Nucleus accumbens (tissue), 56 donors: Measurements from ENCODE around the gene NUP210L.
A peak's percentile ranks its signal among the peaks of the same experiment; 100 is the strongest.

Source experiments
- DNase-seq, 56 donors: peaks; one replicate each; lab custom pipeline; 2025; lab: John Stamatoyannopoulos, UW

The NUP210L gene

DNA sequence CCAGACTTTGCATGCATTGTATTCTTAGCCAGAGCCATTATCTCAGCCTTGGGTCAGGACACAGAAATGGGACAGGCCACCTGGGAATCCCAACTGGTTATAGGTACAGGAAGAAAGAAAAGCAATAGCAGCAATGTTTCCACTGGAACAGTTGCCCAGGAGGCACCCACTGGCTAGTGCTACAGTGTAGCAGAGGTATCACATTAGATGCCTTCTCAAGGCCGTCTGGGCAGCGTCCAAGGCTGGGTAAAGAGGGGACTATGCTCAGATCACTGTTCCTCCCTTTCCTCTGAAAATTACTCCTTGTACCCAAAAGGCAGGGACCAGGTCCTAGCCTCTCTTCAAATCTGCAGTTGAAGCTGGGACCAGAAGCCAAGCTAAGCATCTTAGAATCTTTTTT lies 184.5 kb downstream of the NUP210L start:
- DNase-seq: no peak

DNA sequence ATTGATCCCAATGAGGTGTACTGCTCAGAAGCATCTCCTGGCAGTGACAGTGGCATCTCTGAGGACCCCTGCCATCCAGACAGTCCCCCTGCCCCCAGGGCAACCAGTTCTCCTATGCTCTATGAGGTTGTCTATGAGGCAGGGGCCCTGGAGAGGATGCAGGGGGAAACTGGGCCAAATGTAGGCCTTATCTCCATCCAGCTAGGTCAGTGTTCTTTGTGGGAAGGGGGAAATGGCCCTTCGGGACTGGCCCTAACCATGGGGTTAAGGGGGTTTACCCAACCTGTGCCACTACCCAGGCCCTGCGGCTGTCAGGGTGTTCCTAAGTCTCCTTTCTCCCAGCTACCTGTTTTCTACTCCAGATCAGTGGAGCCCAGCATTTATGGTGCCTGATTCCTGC lies 185.9 kb downstream of the NUP210L start:
- no peak for DNase-seq

DNA sequence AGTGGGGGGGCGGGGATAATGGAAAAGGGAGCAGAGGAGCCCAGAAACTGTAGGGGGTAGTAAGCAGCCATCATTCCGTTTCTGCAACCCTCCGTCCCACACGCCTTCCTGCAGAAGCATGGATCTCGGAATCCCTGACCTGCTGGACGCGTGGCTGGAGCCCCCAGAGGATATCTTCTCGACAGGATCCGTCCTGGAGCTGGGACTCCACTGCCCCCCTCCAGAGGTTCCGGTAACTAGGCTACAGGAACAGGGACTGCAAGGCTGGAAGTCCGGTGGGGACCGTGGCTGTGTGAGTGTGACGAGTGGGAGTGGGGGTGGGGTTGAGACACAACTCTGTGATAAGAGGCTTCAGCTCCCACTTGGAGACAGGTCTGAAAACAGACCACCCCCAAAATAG lies 186.5 kb downstream of the NUP210L start:
- DNase-seq: no peak

DNA sequence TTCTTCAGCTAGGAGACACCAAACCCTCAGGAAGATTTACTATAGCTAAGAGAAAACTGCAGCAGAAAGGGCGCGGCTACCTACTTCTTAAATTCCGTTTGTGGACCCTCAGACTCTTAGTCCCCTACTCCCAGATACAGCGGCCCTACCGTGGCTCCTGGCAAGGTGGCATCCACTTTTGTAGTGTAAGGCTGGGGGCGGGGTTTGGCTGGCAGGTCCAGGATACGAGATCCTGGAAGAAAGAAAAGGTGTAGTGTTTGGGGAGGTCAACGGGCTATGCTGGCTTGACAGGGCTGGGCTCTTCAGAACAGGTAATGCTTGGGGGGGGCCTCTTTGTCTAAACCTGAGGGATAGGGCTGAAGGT lies 186.9 kb downstream of the NUP210L start:
- DNase-seq: no peak

DNA sequence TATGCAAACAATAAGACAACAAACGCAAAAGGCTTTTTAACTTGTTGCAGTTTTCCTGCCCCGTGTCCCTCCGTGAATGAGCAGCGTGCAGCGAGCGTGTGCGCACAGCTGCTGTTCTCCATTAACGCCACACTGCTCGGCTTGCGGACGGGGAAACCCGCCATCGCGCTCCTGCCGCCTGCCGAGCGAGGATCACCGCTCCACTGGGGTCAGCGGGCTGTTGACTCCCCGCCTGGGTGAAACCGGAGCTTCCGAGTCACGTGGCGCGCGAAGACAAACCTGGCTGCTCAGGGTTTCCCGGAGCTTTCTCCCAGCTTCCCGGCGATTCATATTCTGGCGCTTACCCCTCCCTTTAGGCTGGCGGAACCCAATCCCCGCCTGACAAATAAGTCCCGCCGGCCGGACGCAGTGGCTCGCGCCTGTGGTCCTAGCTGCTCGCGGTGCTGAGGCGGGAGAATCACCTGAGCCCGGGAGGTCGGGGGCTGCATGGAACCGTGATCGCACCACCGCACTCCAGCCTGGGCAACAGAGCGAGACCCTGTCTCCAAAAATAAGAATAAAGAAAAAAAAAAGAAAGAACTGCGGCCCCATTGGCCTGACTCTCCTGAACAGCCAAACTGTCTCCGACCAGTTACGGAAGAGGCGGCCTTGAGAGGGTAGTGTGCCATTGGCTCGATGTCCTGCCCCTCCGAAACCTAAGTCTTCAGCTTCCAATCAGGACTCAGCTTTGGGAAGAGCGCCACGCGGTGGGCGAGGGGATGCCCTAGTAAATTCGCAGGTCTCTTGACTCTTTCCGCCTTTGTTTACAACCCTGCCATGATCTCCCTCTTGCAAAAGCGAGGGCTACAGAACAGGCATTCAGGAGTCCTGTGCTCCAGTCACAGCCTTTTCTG lies 187.5 kb downstream of the NUP210L start, which contains the start of gene CREB3L4:
TSS of gene CREB3L4 (plus strand) at position 796 of the 893 bp plus-strand sequence. CDS start 624 bp downstream, outside the sequence.
- peak; percentile 52 to 96 (median 89) for DNase-seq

DNA sequence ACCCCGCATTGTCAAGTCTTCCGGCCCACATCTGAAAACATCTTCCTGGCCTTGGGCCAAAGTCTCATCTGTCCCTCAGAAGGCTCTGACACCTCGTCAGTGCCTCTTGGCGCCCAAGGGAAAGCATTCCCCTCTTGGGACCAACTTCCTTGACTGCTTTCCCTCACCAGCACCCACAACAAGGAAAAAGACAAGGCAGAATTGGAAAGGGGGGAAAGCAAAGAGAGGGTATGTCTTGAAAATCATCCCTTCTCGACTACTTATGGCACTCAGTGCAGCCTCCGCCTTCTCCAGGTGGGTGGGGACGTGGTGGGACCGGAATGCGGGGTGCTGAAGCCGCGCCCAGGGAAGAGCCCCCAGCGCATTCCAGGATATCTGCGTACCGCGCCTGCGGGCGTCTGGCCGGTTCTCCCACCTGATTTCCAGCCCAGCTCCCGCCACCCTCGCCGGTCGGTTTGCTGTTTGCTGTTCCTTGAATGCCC lies 191.0 kb downstream of the NUP210L start:
- peak in 2 of 56 donors; percentile 50 to 51 for DNase-seq

DNA sequence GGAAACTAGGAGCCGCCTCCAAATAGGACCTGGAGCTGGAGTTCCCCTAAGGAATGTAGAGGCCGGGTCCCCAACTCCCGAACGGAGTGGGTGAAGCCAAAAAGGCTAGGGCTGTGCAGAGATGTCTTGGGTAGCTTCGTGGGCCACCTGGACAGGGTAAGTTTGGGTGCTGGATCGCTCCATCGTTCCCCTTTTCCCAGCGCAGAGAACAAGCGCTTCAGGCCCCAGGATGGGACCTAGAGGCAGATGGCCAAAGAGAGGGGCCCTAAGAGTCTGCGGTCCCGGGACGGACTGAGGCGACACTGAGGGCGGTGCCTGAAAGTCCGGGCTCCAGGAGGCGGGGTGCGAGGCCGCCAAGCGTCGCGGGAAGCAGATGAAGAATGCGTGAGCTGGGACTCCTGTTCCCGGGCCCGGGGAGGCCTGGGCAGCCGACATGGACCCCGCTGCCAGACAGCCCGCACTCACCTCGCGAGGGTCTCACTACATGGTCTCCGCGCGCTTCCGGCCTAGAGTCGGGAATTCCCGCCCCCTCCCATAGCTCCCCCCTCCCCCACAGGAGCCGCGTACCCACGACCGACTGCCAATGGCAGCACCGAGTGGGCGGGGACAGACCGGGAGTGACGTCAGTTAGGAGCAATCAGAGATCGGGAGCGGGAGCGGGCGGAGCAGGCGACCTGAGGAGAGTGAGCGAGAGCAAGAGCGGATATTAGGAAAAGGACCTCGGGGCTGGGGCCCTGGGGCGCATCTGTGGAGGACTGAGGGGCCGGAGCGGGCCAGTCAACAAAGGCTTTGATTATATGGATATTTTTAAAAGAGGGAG lies 191.6 kb downstream of the NUP210L start, which contains the start of gene SLC39A1:
TSS of gene SLC39A1 (minus strand) at position 508 of the 820 bp plus-strand sequence. CDS start 822 bp downstream, outside the sequence.
- DNase-seq: peak; percentile 71 to 99 (median 95)

DNA sequence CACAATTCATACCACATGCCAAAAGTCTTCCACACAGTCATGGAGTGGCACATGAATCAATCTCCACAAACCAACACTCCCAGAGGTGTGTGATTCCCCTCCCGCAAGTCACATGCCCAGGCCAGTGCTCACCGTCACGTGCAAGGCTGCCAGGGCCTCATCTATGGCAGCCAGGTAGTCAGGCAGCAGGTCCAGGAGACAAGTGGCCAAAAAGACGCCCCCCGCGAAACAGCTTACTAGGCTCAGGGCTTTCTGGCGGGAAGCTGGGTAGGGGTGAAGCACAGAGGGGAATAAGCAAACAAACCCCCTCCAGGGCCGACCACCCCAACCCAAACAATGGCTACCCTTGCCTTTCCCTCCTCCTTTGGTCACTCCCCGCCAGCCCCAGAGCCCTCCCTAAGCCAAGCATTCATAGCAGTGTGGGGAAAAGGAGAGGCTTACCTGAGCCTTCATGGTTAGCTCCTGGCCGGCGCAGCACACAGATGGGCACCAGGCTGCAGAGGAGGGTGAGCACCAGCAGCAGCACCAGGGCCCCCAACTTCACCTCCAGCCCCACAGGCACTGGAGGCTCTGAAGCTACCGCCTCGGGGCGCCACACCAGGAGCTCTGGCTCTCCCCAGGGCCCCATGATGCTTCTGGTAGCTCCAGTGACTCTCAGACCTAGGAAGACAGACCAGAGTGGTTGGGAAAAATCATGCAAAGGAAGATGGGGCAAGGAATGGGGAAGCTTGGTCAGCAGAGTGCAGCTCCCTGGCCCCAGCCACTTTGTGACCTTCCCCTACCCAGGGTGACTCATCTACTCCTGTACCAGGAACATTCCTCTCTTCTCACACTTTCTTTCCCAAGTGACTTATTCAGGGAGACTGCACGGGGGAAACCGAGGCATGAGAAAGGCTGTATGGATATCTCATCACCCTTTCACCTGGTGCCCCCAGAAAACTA lies 192.5 kb downstream of the NUP210L start:
- DNase-seq: no peak

DNA sequence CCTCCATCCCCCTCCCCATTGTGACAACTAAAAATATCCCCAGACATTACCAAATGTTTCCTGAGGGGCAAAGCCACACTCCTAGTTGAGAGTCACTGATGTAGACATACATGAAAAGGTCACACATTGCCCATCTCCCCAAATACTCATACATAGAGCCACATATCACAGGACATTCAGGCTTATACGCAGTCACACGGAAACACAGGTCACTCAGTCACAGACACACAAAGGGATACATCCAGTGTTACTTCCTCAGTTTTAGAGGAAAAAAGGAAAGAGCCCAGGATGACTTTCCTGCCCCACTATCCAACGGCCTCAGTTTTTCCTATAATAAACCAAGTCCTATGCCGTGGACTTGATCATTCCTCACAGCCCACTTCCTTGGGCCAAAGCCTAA lies 193.5 kb downstream of the NUP210L start:
- DNase-seq: no peak

DNA sequence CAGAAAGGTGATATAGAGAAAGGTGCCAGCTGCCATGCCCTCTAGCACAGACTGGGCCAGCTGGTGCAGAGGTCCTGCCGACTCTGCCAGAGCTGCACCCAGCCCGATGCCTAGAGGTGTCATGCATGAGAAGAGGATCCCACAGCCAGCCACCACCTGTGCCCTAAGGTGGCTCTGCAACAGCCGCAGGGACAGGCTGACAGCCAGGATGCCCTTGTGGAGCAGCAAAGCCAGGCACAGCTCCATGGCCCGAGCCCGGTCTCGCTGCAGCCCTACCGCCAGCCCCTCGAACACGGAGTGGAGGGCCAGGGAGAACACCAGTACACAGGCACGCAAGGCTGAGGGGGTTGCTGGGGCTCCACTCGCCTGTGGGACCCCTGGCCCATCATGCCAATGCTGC lies 194.7 kb downstream of the NUP210L start:
- DNase-seq: no peak

DNA sequence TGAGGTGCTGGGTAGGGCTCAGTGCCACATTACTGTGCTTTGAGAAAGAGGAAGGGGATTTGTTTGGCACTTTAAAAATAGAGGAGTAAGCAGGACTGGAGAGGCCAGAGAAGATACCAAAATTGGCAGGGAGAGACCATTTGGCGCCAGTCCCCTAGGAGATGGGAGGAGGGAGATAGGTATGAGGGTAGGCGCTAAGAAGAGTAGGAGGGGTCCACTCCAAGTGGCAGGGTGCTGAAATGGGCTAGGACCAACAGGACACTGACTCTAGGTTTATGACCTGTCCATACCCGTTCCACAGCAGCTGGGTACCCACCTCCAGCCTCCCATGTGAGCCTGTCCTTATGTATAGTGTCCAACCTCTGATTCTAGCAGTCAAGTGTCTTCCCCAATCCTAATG lies 195.4 kb downstream of the NUP210L start:
- DNase-seq: no peak

DNA sequence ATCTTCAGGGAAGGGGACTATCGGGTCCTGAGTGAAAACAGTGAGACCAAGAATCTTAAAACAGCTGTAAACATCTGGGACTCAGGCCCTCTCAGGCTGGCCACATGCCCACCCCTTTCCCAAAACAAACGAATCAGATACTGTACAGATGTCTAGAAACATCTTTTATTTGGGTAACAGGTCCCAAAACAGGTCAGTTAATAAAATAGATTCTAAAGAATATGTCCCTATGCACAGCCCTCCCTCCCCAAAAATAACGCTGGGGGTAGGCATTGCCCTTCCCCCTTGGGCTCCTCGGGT lies 196.0 kb downstream of the NUP210L start:
- no peak for DNase-seq

DNA sequence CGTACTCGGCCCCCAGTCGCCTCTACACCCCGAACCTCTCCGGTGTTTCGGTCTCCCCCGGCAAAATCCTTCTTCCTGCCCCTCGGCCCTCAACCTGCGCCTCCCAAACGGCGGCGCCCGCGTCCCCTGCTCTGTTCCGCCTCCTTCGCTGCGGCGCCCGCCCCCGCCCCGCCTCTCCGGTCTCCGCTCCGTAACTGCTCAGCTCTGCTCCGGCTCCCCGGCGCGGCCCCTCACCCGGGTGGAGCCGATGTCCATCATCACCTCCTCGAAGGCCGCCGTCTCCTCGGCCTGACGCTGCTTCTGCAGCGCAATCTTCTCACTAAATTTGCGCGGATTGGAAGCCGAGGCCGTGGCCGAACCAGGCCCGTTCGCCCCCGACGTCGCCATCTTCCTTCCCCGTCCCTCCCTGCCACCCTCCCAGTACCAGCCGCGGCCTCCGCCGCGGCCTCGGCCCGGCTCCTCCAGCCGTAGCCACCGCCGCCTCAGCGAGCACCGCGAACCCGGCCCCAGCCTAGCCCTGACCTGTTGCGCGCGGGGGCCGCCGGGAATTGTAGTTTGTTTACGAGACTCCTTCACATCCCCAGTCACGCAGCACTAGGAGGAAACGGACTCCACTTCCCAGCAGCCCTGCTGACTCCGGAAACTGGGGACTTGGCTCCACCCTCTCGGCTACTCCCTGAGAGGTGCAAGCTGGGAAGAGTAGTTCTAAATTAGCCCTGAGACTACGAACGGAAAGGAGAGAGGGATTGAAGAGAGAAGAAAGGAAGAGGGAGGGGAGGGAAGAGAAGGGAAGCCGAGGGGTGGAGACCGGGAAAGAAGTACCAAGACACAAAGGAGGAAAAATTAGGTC lies 196.5 kb downstream of the NUP210L start, which contains the start of gene CRTC2:
TSS of gene CRTC2 (minus strand) at position 502 of the 850 bp plus-strand sequence. CDS start at position 387, 115 bp downstream.
- peak; percentile 77 to 100 (median 98) for DNase-seq

DNA sequence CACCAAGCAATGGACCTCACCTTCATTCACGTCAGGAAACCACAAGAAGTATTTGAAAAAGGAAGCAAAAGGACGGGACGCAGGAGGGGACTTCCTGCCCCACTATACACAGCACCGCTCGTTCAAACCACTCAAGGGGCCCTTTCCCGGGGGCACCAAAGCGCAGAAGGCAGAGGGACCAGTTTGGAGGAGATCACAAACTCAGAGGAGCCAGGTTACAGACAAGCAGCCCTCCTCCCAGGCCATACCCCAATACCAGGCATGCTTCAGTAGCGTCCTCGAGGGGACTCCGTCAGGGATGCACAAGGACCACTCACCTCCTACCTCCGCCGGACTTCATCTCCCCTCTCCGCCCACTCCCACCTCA lies 197.1 kb downstream of the NUP210L start:
- peak in 2 of 56 donors; percentile 31 to 62 for DNase-seq

DNA sequence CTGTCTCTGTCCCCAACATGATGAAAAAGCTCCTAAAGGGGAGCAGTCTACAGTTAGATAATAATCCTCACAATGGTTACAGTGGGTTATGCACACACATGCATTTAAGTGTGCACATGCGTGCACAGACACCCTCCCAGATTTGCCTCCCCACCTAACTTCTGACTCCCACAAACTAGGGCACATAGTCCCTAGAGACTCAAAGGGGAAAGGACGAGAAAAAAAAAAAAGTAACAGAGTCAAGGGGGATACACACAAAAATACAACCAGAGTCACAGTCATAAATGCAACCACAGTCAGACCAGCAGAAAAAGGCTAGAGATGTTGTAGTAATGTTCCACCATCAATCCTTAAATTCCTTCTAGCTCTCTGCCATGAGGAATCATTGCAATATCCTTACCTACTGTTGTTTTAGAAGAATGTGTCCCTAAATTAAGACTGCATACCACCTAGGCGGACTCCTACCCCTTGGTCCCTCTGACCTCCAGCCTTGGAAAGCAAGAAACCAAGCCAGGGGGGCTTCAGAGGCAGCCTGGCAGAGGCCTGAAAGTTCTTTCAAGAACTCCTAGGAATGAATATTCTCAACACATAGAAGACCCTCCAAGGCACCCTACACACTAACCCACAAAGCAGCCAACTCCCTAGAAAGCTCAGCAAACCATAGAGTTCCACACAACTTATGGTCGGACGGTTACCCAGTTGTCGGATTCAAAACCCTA lies 197.7 kb downstream of the NUP210L start:
- DNase-seq: no peak

DNA sequence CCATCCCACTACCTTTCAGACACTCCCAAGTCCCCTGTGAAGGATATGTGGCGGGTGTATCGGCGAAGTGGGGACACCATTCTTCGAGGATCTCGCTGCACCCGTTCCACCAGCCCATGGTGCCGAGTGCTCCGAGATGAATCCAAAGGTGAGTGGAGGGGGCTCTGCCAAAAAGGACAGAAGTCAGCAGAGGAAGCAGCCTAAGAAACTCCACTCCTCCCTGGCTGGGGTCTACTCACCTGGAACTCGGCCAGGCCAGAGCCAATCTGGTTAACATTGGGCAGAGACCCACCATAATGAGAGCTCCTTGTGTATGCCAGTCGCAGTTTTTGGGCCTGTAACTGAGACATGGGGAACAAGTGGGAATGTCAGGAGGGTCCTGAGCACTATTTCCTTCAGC lies 200.0 kb downstream of the NUP210L start:
- no peak for DNase-seq

DNA sequence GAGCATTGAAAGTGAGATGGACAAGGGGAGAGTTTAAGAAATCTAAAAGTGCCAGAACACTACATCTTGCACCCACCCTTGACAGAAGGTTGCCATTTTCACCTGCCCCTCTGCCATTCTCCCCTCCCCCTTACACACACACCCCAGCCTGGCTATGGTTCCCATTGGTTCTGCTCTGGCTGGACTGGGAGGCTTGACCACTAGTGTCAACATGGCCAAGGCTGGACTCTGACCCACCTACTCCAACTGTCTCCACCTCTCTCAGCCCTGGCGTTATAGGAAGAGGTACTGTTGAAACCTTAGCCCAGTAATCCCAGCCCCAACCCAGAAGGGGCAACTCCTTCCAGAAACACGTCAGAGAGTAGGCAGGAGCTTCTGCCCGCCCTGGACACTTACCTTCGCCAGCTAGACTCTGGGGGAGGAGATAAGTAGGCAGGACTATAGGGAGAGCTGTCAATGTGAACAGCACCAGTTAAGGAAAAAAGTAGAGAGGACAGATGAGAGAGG lies 201.0 kb downstream of the NUP210L start:
- no peak for DNase-seq

DNA sequence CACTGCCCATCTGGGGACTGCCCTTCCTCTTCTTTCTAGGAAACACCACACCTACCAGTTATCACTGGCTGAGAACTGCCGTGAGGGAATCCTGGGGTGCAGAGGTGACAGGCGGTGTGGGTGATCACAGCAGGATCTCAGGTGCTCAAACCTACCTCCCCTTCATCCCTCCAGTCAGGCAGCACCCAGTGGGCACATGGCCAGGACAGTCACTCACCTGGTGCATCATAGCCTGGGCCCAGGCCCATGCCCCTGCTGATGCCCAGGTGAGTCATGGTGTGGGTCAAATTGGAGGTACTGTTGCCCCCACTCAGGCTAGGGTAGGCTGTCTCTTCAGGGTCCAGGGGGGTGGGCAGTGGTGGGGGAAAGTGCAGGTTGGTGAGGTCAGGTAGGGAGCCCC lies 203.1 kb downstream of the NUP210L start:
- no peak for DNase-seq
